Osteoblast (primary cell): Measurements from ENCODE around the gene PRKCA. TPM values are rescaled to one million over a fixed set of nuclear protein-coding genes. Genes with fewer than 3 reads are reported as not detected.

ENCODE experiments used
- DNase-seq: peaks from one replicate; pipeline ENCODE4 v3.0.0; 2011; ENCODE audit warnings: low spot score, mixed read lengths; ENCODE audit not compliant: insufficient read length; ENCODE audit errors: missing footprints
- H2AFZ ChIP-seq: 2 replicates; pipeline ENCODE4 v1.6.0; 2011; ENCODE audit warnings: mild to moderate bottlenecking, low read length
- H3K27ac ChIP-seq: 2 replicates; pipeline ENCODE4 v1.5.1; 2011; ENCODE audit warnings: mild to moderate bottlenecking, low read depth, low read length, moderate library complexity
- H3K27me3 ChIP-seq: 2 replicates; pipeline ENCODE4 v1.6.0; 2012; ENCODE audit warnings: mild to moderate bottlenecking, control low read depth, inconsistent platforms, low read length, moderate library complexity; ENCODE audit not compliant: insufficient read depth
- H3K36me3 ChIP-seq: 2 replicates; pipeline ENCODE4 v1.5.1; 2011; ENCODE audit warnings: mild to moderate bottlenecking, low read length, control low read depth, moderate library complexity; ENCODE audit not compliant: insufficient read depth
- H3K4me1 ChIP-seq: 2 replicates; pipeline ENCODE4 v1.5.1; 2011; ENCODE audit warnings: mild to moderate bottlenecking, low read length, control low read depth, moderate library complexity; ENCODE audit not compliant: insufficient read depth
- H3K4me2 ChIP-seq: 2 replicates; pipeline ENCODE4 v1.6.0; 2011; ENCODE audit warnings: mild to moderate bottlenecking, low read length; ENCODE audit not compliant: insufficient read depth
- H3K4me3 ChIP-seq: fragments of 200-600 bp; sonication (generic); 3 replicates; pipeline ENCODE4 v1.5.1; 2012; ENCODE audit warnings: mild to moderate bottlenecking, low read length, inconsistent platforms; ENCODE audit not compliant: insufficient read depth
- H3K79me2 ChIP-seq: 2 replicates; pipeline ENCODE4 v1.6.0; 2012; ENCODE audit warnings: mild to moderate bottlenecking, low read length, control low read depth, inconsistent platforms; ENCODE audit not compliant: insufficient read depth
- H3K9me3 ChIP-seq: 2 replicates; pipeline ENCODE4 v1.5.1; 2011; ENCODE audit warnings: low read depth, low read length, control low read depth
- H4K20me1 ChIP-seq: 2 replicates; pipeline ENCODE4 v1.6.0; 2012; ENCODE audit warnings: mild to moderate bottlenecking, low read length, control low read depth; ENCODE audit not compliant: insufficient read depth
- CTCF ChIP-seq: IDR thresholded peaks from 2 replicates; pipeline ENCODE4 v1.5.1; 2011; ENCODE audit warnings: mild to moderate bottlenecking, low read depth, low read length, moderate library complexity; ENCODE audit errors: extremely low read depth
- total RNA-seq: library from RNA; depleted of rRNA; stranded (reverse); fragments of >200 nt; gene quantifications from 2 replicates; pipeline ENCODE4 v1.2.3, GENCODE V29; 2012

PRKCA gene
- total RNA-seq, 1 donor: 46.0 TPM

GRCh38 chr17:66822009-66822408 lies 519.6 kb downstream of the PRKCA start:
- Histone ChIP-seq H3K9me3 (peaks cover 2% of the 10 kb centered on the region), H3K79me2 (no peaks in the 10 kb centered on the region), H3K4me2 (no peak overlapping the region), H3K27ac (no peak overlapping the region), H4K20me1 (no peaks in the 10 kb centered on the region), H3K4me3 (no peak overlapping the region), H3K36me3 (no peaks in the 10 kb centered on the region), H2AFZ (no peak overlapping the region), H3K4me1 (no peaks in the 10 kb centered on the region), H3K27me3 (peaks cover 40% of the 10 kb centered on the region)
- no peak for TF ChIP-seq CTCF
- no peak for DNase-seq

- Histone ChIP-seq H3K27me3 (peaks cover 25% of the 10 kb centered on the region), H3K9me3 (no peaks in the 10 kb centered on the region), H3K79me2 (no peaks in the 10 kb centered on the region), H3K4me1 (no peaks in the 10 kb centered on the region), H3K36me3 (no peaks in the 10 kb centered on the region), H3K4me2 (no peak overlapping the region), H2AFZ (no peak overlapping the region), H4K20me1 (no peaks in the 10 kb centered on the region), H3K4me3 (no peak overlapping the region), H3K27ac (no peak overlapping the region)
- DNase-seq: no peak
- TF ChIP-seq CTCF: no peak
Observed at GRCh38 chr17:66826856-66827255, 524.4 kb downstream of the PRKCA start.

- Histone ChIP-seq H3K4me1 (no peaks in the 10 kb centered on the region), H3K27me3 (peaks cover 28% of the 10 kb centered on the region), H3K4me3 (no peak overlapping the region), H3K79me2 (no peaks in the 10 kb centered on the region), H3K4me2 (no peak overlapping the region), H3K36me3 (no peaks in the 10 kb centered on the region), H4K20me1 (no peaks in the 10 kb centered on the region), H2AFZ (no peak overlapping the region), H3K9me3 (no peaks in the 10 kb centered on the region), H3K27ac (no peak overlapping the region)
- no peak for TF ChIP-seq CTCF
- peak; percentile 95 for DNase-seq
Observed at GRCh38 chr17:66829386-66829864, 527.0 kb downstream of the PRKCA start.

- no peak overlapping the region for H3K27ac ChIP-seq
- no peaks in the 10 kb centered on the region for H3K79me2 ChIP-seq
- H3K36me3 ChIP-seq: no peaks in the 10 kb centered on the region
- no peak for DNase-seq
- no peak overlapping the region for H2AFZ ChIP-seq
- no peaks in the 10 kb centered on the region for H3K9me3 ChIP-seq
- H4K20me1 ChIP-seq: no peaks in the 10 kb centered on the region
- H3K4me3 ChIP-seq: no peak overlapping the region
- no peak for TF ChIP-seq CTCF
- no peak overlapping the region for H3K4me2 ChIP-seq
- peaks cover 29% of the 10 kb centered on the region for H3K27me3 ChIP-seq
- no peaks in the 10 kb centered on the region for H3K4me1 ChIP-seq
Observed at GRCh38 chr17:66829883-66830282, 527.5 kb downstream of the PRKCA start.
